Stimulated activated CD4-positive, alpha-beta T cell treated with anti-CD3 and anti-CD28 coated beads, Interleukin-4, amount 100 ng/mL, for 24 hours (primary cell): ENCODE data around the gene ALX4.

ENCODE experiments used
- DNase-seq: peaks from one replicate; pipeline ENCODE4 v3.0.0-alpha.2; 2020

The ALX4 gene

GRCh38 chr11:44335052-44335760 is 25.3 kb upstream of the ALX4 start:
- DNase-seq, result no peak

- DNase-seq, result no peak
Observed at GRCh38 chr11:44334356-44335004, 24.5 kb upstream of the ALX4 start.

GRCh38 chr11:44333271-44334218 is 23.6 kb upstream of the ALX4 start:
- DNase-seq, result no peak

- DNase-seq, result no peak
Observed at GRCh38 chr11:44332665-44333064, 22.7 kb upstream of the ALX4 start.

- DNase-seq, result no peak
Observed at GRCh38 chr11:44329472-44330230, 19.7 kb upstream of the ALX4 start.

GRCh38 chr11:44328138-44328660 is 18.3 kb upstream of the ALX4 start:
- no peak for DNase-seq

GRCh38 chr11:44327730-44328129 is 17.8 kb upstream of the ALX4 start:
- no peak for DNase-seq

- DNase-seq, result no peak
Observed at GRCh38 chr11:44326615-44327475, 16.9 kb upstream of the ALX4 start.

- no peak for DNase-seq
Observed at GRCh38 chr11:44325698-44326097, 15.8 kb upstream of the ALX4 start.

GRCh38 chr11:44324749-44325525 is 15.0 kb upstream of the ALX4 start:
- no peak for DNase-seq

GRCh38 chr11:44324222-44324621 is 14.3 kb upstream of the ALX4 start:
- DNase-seq, result no peak

- no peak for DNase-seq
Observed at GRCh38 chr11:44322243-44322642, 12.3 kb upstream of the ALX4 start.

GRCh38 chr11:44321059-44321458 is 11.1 kb upstream of the ALX4 start:
- no peak for DNase-seq

GRCh38 chr11:44320289-44320973 is 10.5 kb upstream of the ALX4 start:
- DNase-seq, result no peak

GRCh38 chr11:44319552-44320288 is 9.8 kb upstream of the ALX4 start:
- DNase-seq, result no peak

GRCh38 chr11:44319170-44319551 is 9.2 kb upstream of the ALX4 start:
- no peak for DNase-seq

GRCh38 chr11:44318369-44318768 is 8.4 kb upstream of the ALX4 start:
- DNase-seq, result no peak

GRCh38 chr11:44316659-44317240 is 6.8 kb upstream of the ALX4 start:
- no peak for DNase-seq
